Astrocyte (in vitro differentiated cells and primary cell): ENCODE measurements around the gene S100P. TPM values are rescaled to one million over a fixed set of nuclear protein-coding genes. Genes with fewer than 3 reads are reported as not detected.

Experiments
- DNase-seq: peaks from one replicate; pipeline ENCODE4 v3.0.0-alpha.2; 2010; ENCODE audit warnings: low read depth
- FAIRE-seq: peaks from 2 replicates; lab custom pipeline; 2011; peaks lifted over from hg19 to GRCh38; lab: Jason Lieb, UNC
- H2AFZ ChIP-seq: 2 replicates; pipeline ENCODE4 v1.6.0; 2012; ENCODE audit warnings: low read depth, low read length, inconsistent platforms
- H3K27ac ChIP-seq: 2 replicates; pipeline ENCODE4 v1.5.1; 2011; ENCODE audit warnings: low read depth, low read length, inconsistent platforms
- H3K27me3 ChIP-seq: 2 replicates; pipeline ENCODE4 v1.6.0; 2011; ENCODE audit warnings: low read length, inconsistent platforms; ENCODE audit not compliant: insufficient read depth
- H3K36me3 ChIP-seq: 2 replicates; pipeline ENCODE4 v1.5.1; 2011; ENCODE audit warnings: low read length, inconsistent platforms; ENCODE audit not compliant: insufficient read depth
- H3K4me1 ChIP-seq: 2 replicates; pipeline ENCODE4 v1.5.1; 2011; ENCODE audit warnings: low read length, inconsistent platforms; ENCODE audit not compliant: insufficient read depth
- H3K4me2 ChIP-seq: 2 replicates; pipeline ENCODE4 v1.6.0; 2012; ENCODE audit warnings: low read length, inconsistent platforms
- H3K4me3 ChIP-seq: 2 replicates; pipeline ENCODE4 v1.5.1; 2011; ENCODE audit warnings: low read depth, mild to moderate bottlenecking, low read length, inconsistent platforms; ENCODE audit not compliant: insufficient read depth
- H3K79me2 ChIP-seq: 2 replicates; pipeline ENCODE4 v1.6.0; 2012; ENCODE audit warnings: mild to moderate bottlenecking, low read length, inconsistent platforms; ENCODE audit not compliant: insufficient read depth
- H3K9ac ChIP-seq: 2 replicates; pipeline ENCODE4 v1.6.0; 2012; ENCODE audit warnings: mild to moderate bottlenecking, low read length, inconsistent platforms
- H3K9me3 ChIP-seq: 2 replicates; pipeline ENCODE4 v1.5.1; 2012; ENCODE audit warnings: low read depth, mild to moderate bottlenecking, low read length, inconsistent platforms; ENCODE audit not compliant: insufficient read depth
- H4K20me1 ChIP-seq: 2 replicates; pipeline ENCODE4 v1.6.0; 2012; ENCODE audit warnings: low read length, inconsistent platforms; ENCODE audit not compliant: insufficient read depth
- H3K27ac Mint-ChIP-seq: one replicate; pipeline ENCODE4 v1.8.0; 2021; ENCODE audit warnings: mild to moderate bottlenecking, mixed read lengths; ENCODE audit not compliant: unreplicated experiment
- H3K27me3 Mint-ChIP-seq: one replicate; pipeline ENCODE4 v1.8.0; 2021; ENCODE audit warnings: low read depth, mixed read lengths; ENCODE audit not compliant: unreplicated experiment
- H3K36me3 Mint-ChIP-seq: one replicate; pipeline ENCODE4 v1.8.0; 2021; ENCODE audit warnings: low read depth, mixed read lengths; ENCODE audit not compliant: unreplicated experiment
- H3K4me1 Mint-ChIP-seq: one replicate; pipeline ENCODE4 v1.8.0; 2021; ENCODE audit warnings: low read depth, mixed read lengths; ENCODE audit not compliant: unreplicated experiment
- H3K4me3 Mint-ChIP-seq: one replicate; pipeline ENCODE4 v1.8.0; 2021; ENCODE audit warnings: mild to moderate bottlenecking, moderate library complexity, mixed read lengths; ENCODE audit not compliant: unreplicated experiment
- H3K9me3 Mint-ChIP-seq: one replicate; pipeline ENCODE4 v1.8.0; 2021; ENCODE audit warnings: mild to moderate bottlenecking, mixed read lengths; ENCODE audit not compliant: unreplicated experiment
- CTCF ChIP-seq: IDR thresholded peaks from 2 replicates; pipeline ENCODE4 v1.5.1; 2011; ENCODE audit warnings: low read depth, mild to moderate bottlenecking, inconsistent platforms, low read length, moderate library complexity; ENCODE audit not compliant: insufficient read depth
- EZH2 ChIP-seq: IDR thresholded peaks from 2 replicates; pipeline ENCODE4 v1.6.1; 2012; ENCODE audit warnings: mild to moderate bottlenecking, low read length, inconsistent platforms; ENCODE audit not compliant: insufficient read depth
- total RNA-seq: library from RNA; stranded (reverse); gene quantifications from 2 replicates; pipeline ENCODE4 v1.2.1, GENCODE V29; 2021

The S100P gene
- total RNA-seq, 1 donor from 2014 or later, result not detected

GRCh38 chr4:6682862-6683590 is 10.7 kb upstream of the S100P start:
- H3K4me2 ChIP-seq, result no peak overlapping the region
- no peak overlapping the region for H3K4me3 ChIP-seq
- no peaks in the 10 kb centered on the region for H3K36me3 ChIP-seq
- H3K79me2 ChIP-seq, result peaks cover 5% of the 10 kb centered on the region
- H3K4me1 ChIP-seq, result peaks cover 2% of the 10 kb centered on the region
- no peak for FAIRE-seq
- no peak overlapping the region for H2AFZ ChIP-seq
- H3K4me3 Mint-ChIP-seq, result no peak overlapping the region
- peaks cover 22% of the 10 kb centered on the region for H3K36me3 Mint-ChIP-seq
- peaks cover 8% of the 10 kb centered on the region for H3K4me1 Mint-ChIP-seq
- H3K9ac ChIP-seq, result no peak overlapping the region
- no peaks in the 10 kb centered on the region for H3K27me3 Mint-ChIP-seq
- no peaks in the 10 kb centered on the region for H3K9me3 ChIP-seq
- TF ChIP-seq CTCF, result no peak
- no peak for TF ChIP-seq EZH2
- H3K9me3 Mint-ChIP-seq, result peaks cover 7% of the 10 kb centered on the region
- H3K27me3 ChIP-seq, result no peaks in the 10 kb centered on the region
- no peak overlapping the region for H3K27ac ChIP-seq
- no peak for DNase-seq
- peaks cover 14% of the 10 kb centered on the region for H4K20me1 ChIP-seq
- no peak overlapping the region for H3K27ac Mint-ChIP-seq

- peaks cover 16% of the 10 kb centered on the region for H3K36me3 Mint-ChIP-seq
These were observed 9.0 kb upstream of the S100P start for GRCh38 chr4:6684656-6685055.

More at GRCh38 chr4:6684656-6685055, 9.0 kb upstream of the S100P start:
- Histone ChIP-seq H3K79me2 (no peaks in the 10 kb centered on the region), H3K36me3 (no peaks in the 10 kb centered on the region), H3K4me1 (peaks cover 18% of the 10 kb centered on the region), H3K4me2 (no peak overlapping the region), H3K27me3 (no peaks in the 10 kb centered on the region), H3K9me3 (no peaks in the 10 kb centered on the region), H4K20me1 (peaks cover 3% of the 10 kb centered on the region), H2AFZ (no peak overlapping the region), H3K27ac (no peak overlapping the region), H3K4me3 (no peak overlapping the region), H3K9ac (no peak overlapping the region)
- FAIRE-seq, result no peak
- Mint-ChIP-seq H3K9me3 (peaks cover 7% of the 10 kb centered on the region), H3K27ac (no peak overlapping the region), H3K27me3 (no peaks in the 10 kb centered on the region), H3K4me1 (peaks cover 23% of the 10 kb centered on the region), H3K4me3 (no peak overlapping the region)
- TF ChIP-seq EZH2 (no peak), CTCF (no peak)
- no peak for DNase-seq
